Endothelial cell of umbilical vein (primary cell): Measurements from ENCODE around the gene DHDDS. TPM values are rescaled to one million over a fixed set of nuclear protein-coding genes. Genes with fewer than 3 reads are reported as not detected.

Source experiments
- BruUV-seq: library from RNA; stranded (reverse); fragments of 400-500 nt; replicated peaks from 2 replicates; lab custom pipeline; 2021; lab: Mats Ljungman, UMichigan
- CTCF ChIA-PET: fragments of 300-600, 350-600 bp; sonication (Branson Sonifier 250); formaldehyde crosslinking; loops from one replicate; lab custom pipeline; 2021; ENCODE audit warnings: antibody characterized with exemption, inconsistent platforms; lab: Charles Lee
- POLR2A ChIA-PET: fragments of 300-600, 350-600 bp; sonication (Branson Sonifier 250); formaldehyde crosslinking; loops from one replicate; lab custom pipeline; 2021; ENCODE audit warnings: antibody characterized with exemption, inconsistent platforms; lab: Charles Lee
- DNase-seq: peaks from one replicate; pipeline ENCODE4 v3.0.0-alpha.2; 2011; ENCODE audit warnings: low read depth, low spot score
- FAIRE-seq: peaks from 2 replicates; lab custom pipeline; 2011; peaks lifted over from hg19 to GRCh38; lab: Jason Lieb, UNC
- H2AFZ ChIP-seq: 2 replicates; pipeline ENCODE4 v1.6.0; 2012; ENCODE audit warnings: low read depth, low read length, control low read depth, inconsistent platforms
- H3K27ac ChIP-seq: 2 replicates; pipeline ENCODE4 v1.5.1; 2011; ENCODE audit warnings: low read depth, mild to moderate bottlenecking, control low read depth, low read length, moderate library complexity; ENCODE audit not compliant: insufficient read depth
- H3K27me3 ChIP-seq, 2 experiments: 2 replicates each; pipeline versions ENCODE4 v1.6.0 to v1.6.1; 2011; ENCODE audit warnings: low read length in 2 of 2, mixed read lengths in 1 of 2; ENCODE audit not compliant: control insufficient read depth in 2 of 2, insufficient read depth in 2 of 2
- H3K36me3 ChIP-seq, 2 experiments: 2 replicates in 1 of 2; 3 replicates in 1 of 2; pipeline ENCODE4 v1.5.1; 2011; ENCODE audit warnings: low read length in 2 of 2, mild to moderate bottlenecking in 1 of 2, moderate library complexity in 1 of 2; ENCODE audit not compliant: control insufficient read depth in 2 of 2, insufficient read depth in 2 of 2; ENCODE audit errors: extremely low read depth in 1 of 2
- H3K4me1 ChIP-seq: 3 replicates; pipeline ENCODE4 v1.5.1; 2011; ENCODE audit warnings: mild to moderate bottlenecking, low read length; ENCODE audit not compliant: control insufficient read depth, insufficient read depth; ENCODE audit errors: extremely low read depth
- H3K4me2 ChIP-seq: 2 replicates; pipeline ENCODE4 v1.6.1; 2011; ENCODE audit warnings: low read length, control low read depth, mixed read lengths; ENCODE audit not compliant: insufficient read depth
- H3K4me3 ChIP-seq, 3 experiments: fragments of 200-600 bp in 1 of 3; sonication (generic), shearing (Covaris generic) in 1 of 3; replicated peaks in 1 of 3; 2 replicates each; pipeline ENCODE4 v1.5.1; 2011 to 2016; ENCODE audit warnings: control low read depth in 3 of 3, low read length in 3 of 3, mild to moderate bottlenecking in 2 of 3, inconsistent platforms in 1 of 3, low read depth in 1 of 3, moderate library complexity in 1 of 3; ENCODE audit not compliant: insufficient read depth in 1 of 3
- H3K79me2 ChIP-seq: 2 replicates; pipeline ENCODE4 v1.6.0; 2012; ENCODE audit warnings: low read length, inconsistent platforms; ENCODE audit not compliant: control insufficient read depth, insufficient read depth
- H3K9ac ChIP-seq: replicated peaks from 2 replicates; pipeline ENCODE3; 2011; ENCODE audit warnings: low read length, control low read depth; ENCODE audit not compliant: insufficient read depth; ENCODE audit errors: extremely low read depth
- H3K9me1 ChIP-seq: replicated peaks from 3 replicates; pipeline ENCODE4 v1.6.0; 2011; ENCODE audit warnings: mild to moderate bottlenecking, low read length; ENCODE audit not compliant: control insufficient read depth, insufficient read depth; ENCODE audit errors: extremely low read depth
- H3K9me3 ChIP-seq: replicated peaks from 2 replicates; pipeline ENCODE4 v1.5.1; 2012; ENCODE audit warnings: low read length, inconsistent platforms; ENCODE audit not compliant: control insufficient read depth, insufficient read depth
- H4K20me1 ChIP-seq: replicated peaks from 2 replicates; pipeline ENCODE3; 2011; ENCODE audit warnings: mild to moderate bottlenecking, low read length; ENCODE audit not compliant: control insufficient read depth, insufficient read depth; ENCODE audit errors: extremely low read depth
- EZH2 ChIP-seq: IDR thresholded peaks from 2 replicates; pipeline ENCODE4 v1.6.1; 2012; ENCODE audit warnings: borderline replicate concordance, low read depth, mild to moderate bottlenecking, moderate library complexity, low read length, inconsistent platforms; ENCODE audit not compliant: severe bottlenecking
- FOS ChIP-seq: IDR thresholded peaks from 2 replicates; pipeline ENCODE4 v1.6.1; 2011; ENCODE audit warnings: mild to moderate bottlenecking, low read length, moderate library complexity, borderline replicate concordance; ENCODE audit not compliant: insufficient read depth
- GATA2 ChIP-seq: IDR thresholded peaks from 2 replicates; pipeline ENCODE4 v1.7.0; 2011; ENCODE audit warnings: low read depth, mild to moderate bottlenecking, moderate library complexity, mixed read lengths, low read length; ENCODE audit not compliant: insufficient read length, insufficient read depth
- JUN ChIP-seq: IDR thresholded peaks from 2 replicates; pipeline ENCODE4 v1.6.1; 2011; ENCODE audit warnings: borderline replicate concordance, low read depth; ENCODE audit not compliant: insufficient read length, insufficient read depth
- MYC ChIP-seq: IDR thresholded peaks from one replicate; pipeline ENCODE4 v1.6.1; 2011; ENCODE audit warnings: mild to moderate bottlenecking, low read depth, low read length
- dilution Hi-C: fragments of 300-500 bp; cut with MboI; formaldehyde crosslinking; loops from one replicate; pipeline ENCODE4 v1.15.0; 2019; ENCODE audit warnings: low sequenced_read_pairs; ENCODE audit not compliant: extremely low pct_ligation_motif_present
- intact Hi-C: fragments of 100-400 bp; cut with micrococcal nuclease; formaldehyde crosslinking; loops from one replicate; pipeline ENCODE4 v1.10.0; 2022
- polyA plus RNA-seq, 4 experiments: library from polyadenylated mRNA; depleted of rRNA in 3 of 4; stranded (reverse) in 3 of 4; unstranded in 1 of 4; fragments of >200 nt; gene quantifications; 2 replicates each; pipeline versions ENCODE4 v1.2.1 to v1.2.3, GENCODE V29; 2011 to 2012; ENCODE audit warnings: missing spikeins in 1 of 4
- total RNA-seq: library from RNA; stranded (reverse); gene quantifications from 2 replicates; pipeline ENCODE4 v1.2.3, GENCODE V29; 2021
- TF ChIP-seq, protein P1 (sequence below), 2 donors: IDR thresholded peaks; 1 replicate in 1 of 2; 2 replicates in 1 of 2; pipeline ENCODE4 v1.5.1; 2011; ENCODE audit warnings: low read length in 2 of 2, mild to moderate bottlenecking in 2 of 2, moderate library complexity in 2 of 2, control low read depth in 1 of 2, inconsistent platforms in 1 of 2, low read depth in 1 of 2; ENCODE audit not compliant: insufficient read depth in 1 of 2; ENCODE audit errors: extremely low read depth in 1 of 2

The DHDDS gene
- total and polyA plus RNA-seq, 2 donors (not counting 3 experiments of a cell fraction or from before 2014, with no cell fraction given): 51.3 to 70.7 TPM

DNA sequence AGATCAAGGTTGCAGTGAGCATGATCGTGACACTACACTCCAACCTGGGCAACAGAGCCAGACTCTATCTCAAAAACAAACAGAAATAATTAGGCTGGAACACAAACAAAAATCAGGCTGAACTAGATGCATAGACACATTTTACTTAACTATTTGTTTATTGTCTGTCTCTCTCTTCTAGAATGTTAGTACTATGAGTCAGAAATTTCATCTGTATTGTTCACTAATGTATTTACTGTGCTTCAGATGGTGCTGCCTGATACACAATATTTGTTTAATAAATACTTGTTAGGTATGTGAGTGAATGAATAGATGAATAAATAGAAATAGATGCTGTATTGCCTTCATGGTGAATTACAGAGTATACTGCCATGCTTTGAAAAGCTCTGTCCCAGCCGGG, 27.5 kb upstream of the DHDDS start:
- intact Hi-C loops: no loop called here
- Histone ChIP-seq H3K4me2 (no peak overlapping the region), H3K79me2 (no peaks in the 10 kb centered on the region), H3K9me1 (no peaks in the 10 kb centered on the region), H3K27ac (no peak overlapping the region), H3K4me3 (no peak overlapping the region), H3K36me3 (no peaks in the 10 kb centered on the region), H3K9ac (no peak overlapping the region), H2AFZ (no peak overlapping the region), H4K20me1 (no peaks in the 10 kb centered on the region), H3K9me3 (no peaks in the 10 kb centered on the region), H3K27me3 (peaks cover 8 to 10% of the 10 kb centered on the region in 2 experiments), H3K4me1 (no peaks in the 10 kb centered on the region)
- no TSS peak for BruUV-seq
- ChIA-PET POLR2A (no interaction called here), CTCF (interaction anchor here (9.0 kb wide), 1 partner anchor 12 kb away, joined by 102 read pairs; no protein-coding TSS in a partner anchor)
- no peak for TF ChIP-seq EZH2
- no peak for TF ChIP-seq GATA2
- no peak for TF ChIP-seq JUN
- TF ChIP-seq MYC: no peak
- TF ChIP-seq, protein P1, sequence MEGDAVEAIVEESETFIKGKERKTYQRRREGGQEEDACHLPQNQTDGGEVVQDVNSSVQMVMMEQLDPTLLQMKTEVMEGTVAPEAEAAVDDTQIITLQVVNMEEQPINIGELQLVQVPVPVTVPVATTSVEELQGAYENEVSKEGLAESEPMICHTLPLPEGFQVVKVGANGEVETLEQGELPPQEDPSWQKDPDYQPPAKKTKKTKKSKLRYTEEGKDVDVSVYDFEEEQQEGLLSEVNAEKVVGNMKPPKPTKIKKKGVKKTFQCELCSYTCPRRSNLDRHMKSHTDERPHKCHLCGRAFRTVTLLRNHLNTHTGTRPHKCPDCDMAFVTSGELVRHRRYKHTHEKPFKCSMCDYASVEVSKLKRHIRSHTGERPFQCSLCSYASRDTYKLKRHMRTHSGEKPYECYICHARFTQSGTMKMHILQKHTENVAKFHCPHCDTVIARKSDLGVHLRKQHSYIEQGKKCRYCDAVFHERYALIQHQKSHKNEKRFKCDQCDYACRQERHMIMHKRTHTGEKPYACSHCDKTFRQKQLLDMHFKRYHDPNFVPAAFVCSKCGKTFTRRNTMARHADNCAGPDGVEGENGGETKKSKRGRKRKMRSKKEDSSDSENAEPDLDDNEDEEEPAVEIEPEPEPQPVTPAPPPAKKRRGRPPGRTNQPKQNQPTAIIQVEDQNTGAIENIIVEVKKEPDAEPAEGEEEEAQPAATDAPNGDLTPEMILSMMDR (IDR thresholded peaks at IDR 0.05; ENCODE audit: extremely low read depth in 1 of 2, insufficient read depth in 1 of 2, low read depth in 1 of 2, low read length in 2 of 2): no peak
- TF ChIP-seq FOS: no peak
- dilution Hi-C loops: no loop called here
- DNase-seq: no peak
- FAIRE-seq: no peak
